ENCODE data around the gene OPRD1.

GRCh38 chr1:28801461-28801860, 10.5 kb upstream of the OPRD1 start:
- TF ChIP-seq CTCF (IDR thresholded peaks at IDR 0.05; ENCODE audit: insufficient read depth, low read length, poor library complexity, severe bottlenecking) (no peak), EZH2phosphoT487 (conservative IDR thresholded peaks at IDR 0.05; ENCODE audit: low read length) (no peak)
